ENCODE data around the gene LRRC38. TPM values are rescaled to one million over a fixed set of nuclear protein-coding genes. Genes with fewer than 3 reads are reported as not detected.

LRRC38 gene
- total RNA-seq, 1 experiment from 2014 or later, result not detected

- TF ChIP-seq SIN3A (IDR thresholded peaks at IDR 0.05; ENCODE audit: low read depth) (no peak), EGR1 (IDR thresholded peaks at IDR 0.05; ENCODE audit: low read depth) (no peak), ATF3 (IDR thresholded peaks at IDR 0.05) (no peak), CEBPB (IDR thresholded peaks at IDR 0.05; ENCODE audit: low read depth) (no peak), ZBTB33 (IDR thresholded peaks at IDR 0.05; ENCODE audit: extremely low read depth, insufficient replicate concordance, low read length) (no peak), SP1 (IDR thresholded peaks at IDR 0.05; ENCODE audit: low read depth) (no peak), POLR2A (IDR thresholded peaks at IDR 0.05; ENCODE audit: borderline replicate concordance, extremely low read depth, insufficient read depth, insufficient read length) (no peak), POLR2AphosphoS5 (IDR thresholded peaks at IDR 0.05; ENCODE audit: low read depth, low read length) (no peak), ZFX (IDR thresholded peaks at IDR 0.05) (no peak), MAX (IDR thresholded peaks at IDR 0.05) (no peak), JUND (IDR thresholded peaks at IDR 0.05) (no peak), ZNF274 (IDR thresholded peaks at IDR 0.05; ENCODE audit: low read depth, low read length) (no peak), CBX3 (IDR thresholded peaks at IDR 0.05; ENCODE audit: low read depth) (no peak)
Observed at GRCh38 chr1:13432251-13432650, 81.6 kb downstream of the LRRC38 start (continued).

GRCh38 chr1:13430495-13430894 is 83.3 kb downstream of the LRRC38 start:
- CTCF ChIA-PET, result no interaction called here
- POLR2A ChIA-PET, result no interaction called here
- BruUV-seq (replicated peaks), result no TSS peak

More at GRCh38 chr1:13430495-13430894, 83.3 kb downstream of the LRRC38 start:
- H3K4me1 ChIP-seq (ENCODE audit: control insufficient read depth in 1 of 2, insufficient read depth in 2 of 2, low read length in 2 of 2), result no peaks in the 10 kb centered on the region
- no peaks in the 10 kb centered on the region for H3K9me2 ChIP-seq (ENCODE audit: insufficient read depth)
- no peak overlapping the region for H3K4me2 ChIP-seq (ENCODE audit: low read length)
- H3K9ac ChIP-seq (ENCODE audit: low read length), result no peak overlapping the region
- ATAC-seq (no peak), DNase-seq (ENCODE audit: low read depth, low spot score) (no peak)
- no peak overlapping the region for H3K27ac ChIP-seq (ENCODE audit: low read depth, low read length)
- H3K27me3 ChIP-seq (ENCODE audit: insufficient read depth, low read length), result no peaks in the 10 kb centered on the region
- intact Hi-C loops (cut with micrococcal nuclease), result no loop called here
- no peaks in the 10 kb centered on the region for H3K79me2 ChIP-seq (ENCODE audit: insufficient read depth, low read length)
- H3K9me3 ChIP-seq (ENCODE audit: control insufficient read depth in 1 of 2, insufficient read depth in 1 of 2, low read depth in 1 of 2, low read length in 2 of 2), result no peaks in the 10 kb centered on the region
- no peak overlapping the region for H3K4me3 ChIP-seq (replicated peaks in 1 of 2; ENCODE audit: low read depth in 1 of 2, low read length in 2 of 2)
- H4K20me1 ChIP-seq (ENCODE audit: insufficient read depth), result no peaks in the 10 kb centered on the region
- H2AFZ ChIP-seq (ENCODE audit: low read depth, low read length, poor library complexity, severe bottlenecking), result no peak overlapping the region
- H3K36me3 ChIP-seq (ENCODE audit: control insufficient read depth in 1 of 2, insufficient read depth in 2 of 2, low read length in 2 of 2), result no peaks in the 10 kb centered on the region
- RAD21 ChIA-PET (ENCODE audit: low non-redundant PET in 1 of 2, low total read pairs in 2 of 2, uncharacterized antibody in 2 of 2, unreplicated experiment in 2 of 2), result no interaction called here
- TF ChIP-seq SP1 (IDR thresholded peaks at IDR 0.05; ENCODE audit: low read depth) (no peak), CBX3 (IDR thresholded peaks at IDR 0.05; ENCODE audit: low read depth) (no peak), CTCF (IDR thresholded peaks at IDR 0.05 in 2 of 3, conservative IDR thresholded peaks at IDR 0.05 in 1 of 3; ENCODE audit: borderline replicate concordance in 1 of 3, insufficient read depth in 1 of 3, low read depth in 2 of 3, low read length in 2 of 3) (no peak), POLR2A (IDR thresholded peaks at IDR 0.05; ENCODE audit: borderline replicate concordance, extremely low read depth, insufficient read depth, insufficient read length) (no peak)
